SIG-M5 treated with dmso at 0.1 percent for 504 hours (cell line): ENCODE measurements around the gene NFASC.

ENCODE experiments used
- DNase-seq: peaks from one replicate; lab custom pipeline; 2025; ENCODE audit not compliant: unreplicated experiment; lab: John Stamatoyannopoulos, UW

Gene NFASC

DNA sequence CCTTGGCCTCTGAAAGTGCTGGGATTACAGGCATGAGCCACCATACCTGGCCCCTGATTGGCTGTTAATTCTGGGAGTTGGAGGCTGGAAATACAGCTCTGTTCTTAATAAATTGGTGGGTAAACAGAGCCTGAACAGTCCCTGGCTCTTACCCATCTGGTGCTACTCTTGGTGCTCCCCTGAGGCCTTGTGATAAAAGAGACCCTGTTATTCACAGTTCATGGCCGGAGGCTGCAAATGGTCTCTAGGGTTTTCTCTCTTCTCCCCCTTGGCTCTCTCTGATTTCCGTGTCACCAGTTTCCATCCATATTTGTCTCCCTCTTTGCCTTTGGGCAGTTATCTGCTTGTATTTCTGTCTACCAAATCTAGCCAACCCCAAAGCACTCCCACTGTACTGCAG is 17.2 kb downstream of the NFASC start:
- DNase-seq: no peak

DNA sequence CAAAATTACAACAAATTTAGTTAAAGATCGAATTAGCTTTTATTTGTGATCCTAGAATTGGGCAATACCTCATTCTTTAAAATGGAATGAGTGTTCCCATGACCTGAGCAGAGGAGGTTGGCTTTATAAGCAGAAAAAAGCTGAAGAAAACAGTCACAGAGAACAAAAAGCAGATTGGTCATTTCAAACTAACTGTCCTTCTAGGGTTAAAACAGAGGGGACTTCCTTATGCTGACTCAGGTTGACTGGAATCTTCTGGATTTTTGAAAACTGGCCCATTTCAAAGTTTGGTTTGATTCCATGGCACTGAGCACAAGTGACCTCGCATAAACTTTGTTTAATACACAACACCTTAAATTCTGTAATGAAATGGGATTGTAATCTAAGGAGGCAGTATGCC is 17.6 kb downstream of the NFASC start:
- no peak for DNase-seq

DNA sequence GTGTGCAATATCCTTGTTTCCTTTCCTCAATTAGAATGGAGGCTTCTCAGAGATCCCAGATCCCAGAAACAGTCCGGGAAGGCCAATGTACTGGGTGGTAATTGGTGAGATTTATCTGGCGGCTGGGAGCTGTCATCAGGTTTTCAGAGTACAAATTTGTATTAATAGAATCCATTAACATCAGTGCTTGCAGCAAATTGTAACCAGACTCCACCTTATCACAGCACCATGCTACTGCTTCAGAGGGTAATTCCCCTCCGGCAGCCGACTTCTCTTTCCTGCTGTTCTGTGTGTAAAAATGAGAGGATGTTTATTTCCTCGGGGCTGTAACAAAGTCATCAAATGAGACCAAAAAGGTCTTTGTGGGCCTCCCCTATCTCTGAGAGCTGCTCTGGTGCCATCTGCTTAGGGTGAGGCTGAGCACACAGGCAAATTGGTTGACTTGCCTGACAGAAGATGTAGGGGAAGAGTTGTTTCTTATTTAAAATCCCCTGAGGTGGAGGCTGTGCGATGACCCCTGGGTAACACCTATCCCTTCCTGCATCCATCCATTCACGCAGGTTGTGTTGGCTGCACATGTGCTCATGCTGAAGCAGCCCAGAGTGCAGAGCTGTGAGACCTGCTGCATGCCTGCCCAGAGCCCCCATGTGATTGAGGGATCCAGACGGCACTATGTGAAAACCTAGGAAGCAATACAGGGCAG is 19.2 kb downstream of the NFASC start:
- no peak for DNase-seq

DNA sequence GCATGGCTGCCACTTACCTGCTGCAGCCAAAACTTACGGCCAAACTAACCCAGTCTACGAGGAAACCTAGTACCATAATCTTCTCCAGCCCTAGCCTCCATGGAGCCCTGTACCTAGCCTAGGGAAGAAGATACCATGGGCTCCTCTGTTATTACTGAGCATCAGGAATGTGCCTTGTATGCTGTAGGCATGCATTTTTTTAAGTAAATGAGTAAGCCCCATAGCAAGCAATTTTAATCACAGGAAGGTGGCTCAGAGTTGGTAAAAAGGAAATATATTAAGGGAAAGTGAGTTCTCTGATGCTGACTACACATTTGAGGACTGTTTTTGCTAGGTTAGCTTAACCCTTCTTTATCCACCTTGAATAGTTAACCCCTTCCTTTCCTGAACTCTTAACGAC is 21.2 kb downstream of the NFASC start:
- DNase-seq: no peak

DNA sequence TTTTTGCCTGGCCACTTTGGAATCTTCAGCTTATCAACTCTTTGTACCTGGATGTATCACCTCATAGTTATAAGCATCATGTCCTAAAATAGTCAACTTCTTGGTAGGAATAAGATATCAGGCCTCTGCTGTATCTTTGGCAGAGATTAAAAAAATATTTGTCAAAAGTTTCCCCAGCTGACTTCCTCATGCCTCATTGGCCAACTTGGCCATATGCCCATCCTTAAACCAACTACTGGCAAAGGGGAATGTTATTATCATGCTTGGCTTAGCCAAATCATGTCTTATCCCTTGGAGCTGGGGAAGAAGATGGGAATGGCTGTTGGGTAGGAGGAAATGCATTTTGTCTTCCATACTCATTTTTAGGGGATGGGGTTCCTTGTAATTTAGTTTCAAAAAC is 23.4 kb downstream of the NFASC start:
- DNase-seq: no peak

GRCh38 chr1:204894606-204895005 is 23.9 kb downstream of the NFASC start:
- no peak for DNase-seq

DNA sequence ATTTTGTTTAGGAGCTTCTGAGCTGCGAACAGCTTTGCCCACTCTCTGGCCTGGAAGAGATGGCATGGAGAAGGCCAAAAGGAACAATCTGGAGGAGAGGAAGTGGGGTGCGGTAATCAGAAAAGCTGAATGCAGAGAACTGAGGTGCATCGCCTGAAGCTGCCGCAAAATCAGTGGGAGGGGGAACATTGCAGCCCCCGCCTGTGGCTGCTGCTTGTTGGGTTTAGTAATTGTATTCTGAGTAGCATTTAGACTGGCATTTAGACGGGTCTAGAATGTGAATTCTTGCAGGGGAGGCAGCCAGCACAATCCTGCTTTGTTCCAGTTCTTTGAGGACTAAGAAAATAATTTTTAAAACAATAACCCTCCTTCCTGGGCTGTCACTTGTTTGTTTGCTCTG is 25.4 kb downstream of the NFASC start:
- no peak for DNase-seq

DNA sequence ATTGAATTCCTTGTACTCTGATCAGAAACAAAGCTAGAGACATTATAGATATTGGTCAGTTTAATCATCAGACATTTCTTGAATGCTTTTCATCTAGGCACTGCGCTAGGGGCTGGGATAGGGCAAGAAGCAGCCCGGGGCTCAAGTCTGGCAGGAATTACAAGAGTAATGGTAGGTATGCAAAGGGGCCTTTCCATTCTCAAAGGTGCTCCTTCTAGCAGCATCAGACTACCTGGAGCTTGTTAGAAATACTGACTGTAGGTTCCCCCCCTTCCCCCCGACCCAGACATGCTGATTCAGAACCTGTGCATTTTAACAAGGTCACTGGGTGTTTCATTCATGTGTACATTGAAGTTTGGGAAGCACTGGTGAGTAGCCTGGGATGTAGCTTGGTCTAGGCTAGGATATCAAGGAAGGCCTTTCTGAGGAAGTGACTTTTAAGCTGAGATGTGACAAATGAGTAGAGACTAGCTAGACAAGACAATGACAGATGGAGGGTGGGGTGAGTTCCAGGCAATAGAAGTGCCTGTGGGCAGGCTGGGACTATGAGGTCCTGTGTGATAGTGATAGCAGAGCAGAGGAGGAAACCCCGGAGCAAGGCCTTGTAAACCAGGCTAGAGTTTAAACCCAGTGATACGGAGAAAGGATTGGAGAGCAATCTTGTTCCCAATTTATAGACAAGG is 26.3 kb downstream of the NFASC start:
- no peak for DNase-seq

DNA sequence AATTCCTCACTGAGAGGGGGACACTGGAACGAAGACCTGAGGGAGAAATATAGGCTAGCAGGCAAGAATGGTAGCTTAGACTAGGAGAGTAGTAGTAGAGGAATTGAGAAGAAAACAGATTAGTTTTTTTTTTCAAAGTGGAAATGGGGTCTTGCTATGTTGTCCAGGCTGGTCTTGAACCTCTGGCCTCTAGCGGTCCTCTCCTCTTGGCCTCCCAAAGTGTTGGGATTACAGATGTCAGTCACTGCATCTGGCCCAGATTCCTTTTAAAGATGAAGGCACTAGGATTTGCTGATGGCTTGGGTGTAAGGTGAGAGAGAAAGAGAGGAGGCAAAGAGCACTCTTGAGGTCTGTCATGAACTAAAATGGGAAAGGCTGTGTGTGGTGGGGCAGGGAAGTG is 30.1 kb downstream of the NFASC start:
- DNase-seq: no peak

- no peak for DNase-seq
Observed at GRCh38 chr1:204902671-204903070, 32.0 kb downstream of the NFASC start.

DNA sequence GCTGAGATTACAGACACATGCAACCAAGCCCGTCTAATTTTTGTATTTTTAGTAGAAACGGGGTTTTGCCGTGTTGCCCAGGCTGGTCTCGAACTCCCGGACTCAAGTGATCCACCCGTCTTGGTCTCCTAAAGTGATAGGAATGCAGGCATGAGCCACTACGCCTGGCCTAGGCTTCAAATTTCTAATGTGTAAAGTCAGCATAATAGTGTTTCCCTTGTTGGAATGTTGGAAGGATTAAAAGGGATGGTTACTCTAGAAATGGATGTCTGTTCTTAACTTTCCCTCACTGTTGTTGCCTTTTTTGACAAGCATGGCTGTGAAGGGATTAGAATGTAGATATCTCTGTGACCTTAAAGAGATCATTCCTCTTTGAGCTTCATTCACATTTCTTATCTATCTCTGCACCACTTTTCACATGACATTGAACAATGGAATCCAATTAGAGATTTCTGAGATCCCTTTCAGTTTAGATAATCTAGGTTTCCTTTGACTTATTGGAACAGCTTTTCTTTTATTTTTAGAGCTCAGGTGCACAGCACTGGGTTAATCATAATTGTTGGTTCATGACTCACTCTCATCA is 33.7 kb downstream of the NFASC start:
- no peak for DNase-seq

DNA sequence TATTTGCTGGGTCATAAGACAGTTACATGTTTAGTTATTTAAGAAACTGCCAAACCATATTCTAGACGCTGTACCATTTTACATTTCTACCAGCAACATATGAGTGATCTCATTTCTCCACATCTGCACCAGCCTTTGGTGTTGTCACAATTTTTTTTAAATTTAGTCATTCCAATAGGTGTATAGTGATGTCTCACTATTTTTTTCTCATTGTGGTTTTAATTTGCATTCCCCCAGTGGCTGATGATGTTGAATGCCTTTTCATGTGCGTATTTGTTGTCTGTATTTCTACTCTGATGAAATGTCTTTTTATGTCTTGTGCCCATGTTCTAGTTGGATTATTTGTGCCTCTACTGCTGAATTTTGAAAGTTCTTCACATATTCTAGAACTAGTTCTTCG is 38.4 kb downstream of the NFASC start:
- no peak for DNase-seq

DNA sequence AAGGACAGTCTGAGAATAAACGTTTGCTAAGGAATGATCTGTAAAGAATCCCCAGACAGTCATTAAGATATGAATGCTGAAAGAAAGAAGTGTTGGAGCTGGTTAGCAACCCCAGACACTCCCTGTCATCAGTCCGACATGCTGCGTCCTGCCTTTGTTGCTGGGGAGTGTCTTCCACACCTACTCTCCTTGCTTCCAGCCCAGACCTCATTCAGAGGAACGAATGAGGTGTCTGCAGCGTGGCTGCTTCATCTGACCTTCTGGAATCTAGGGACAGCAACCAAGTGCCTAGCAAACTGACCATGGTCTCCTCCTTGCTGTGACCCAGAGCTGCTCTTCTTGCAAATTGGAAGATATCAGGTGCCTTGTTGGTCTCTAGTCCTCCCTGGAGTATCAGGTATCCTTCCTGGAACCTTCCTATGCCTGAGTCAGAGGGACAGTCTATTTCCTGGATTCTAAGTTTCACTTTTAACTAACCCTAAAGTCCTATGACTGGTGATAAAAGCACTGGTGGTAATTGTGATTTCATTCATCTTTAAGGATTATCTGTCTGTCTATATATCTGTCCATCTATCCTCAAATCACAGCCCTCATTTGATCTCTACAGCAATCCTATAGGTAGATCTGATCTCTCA is 45.3 kb downstream of the NFASC start:
- DNase-seq: no peak

DNA sequence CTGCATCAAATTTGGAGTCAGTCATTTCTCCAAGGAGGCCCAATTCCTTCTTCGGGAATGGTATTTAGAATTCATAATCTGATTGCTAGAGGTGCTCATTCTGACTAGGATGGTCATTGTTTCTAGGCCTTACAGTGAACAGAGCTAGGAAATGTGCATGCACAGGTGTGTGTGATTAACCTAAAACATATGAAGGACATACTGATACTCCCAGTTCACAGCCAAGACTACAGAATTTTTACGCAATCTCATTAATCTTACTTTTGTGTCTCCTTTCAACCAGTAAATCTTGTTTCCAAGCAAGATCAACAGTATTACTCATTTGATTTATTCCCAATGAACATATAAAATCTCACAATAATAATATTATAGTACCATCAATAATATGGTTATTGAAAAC is 47.1 kb downstream of the NFASC start:
- DNase-seq: no peak

DNA sequence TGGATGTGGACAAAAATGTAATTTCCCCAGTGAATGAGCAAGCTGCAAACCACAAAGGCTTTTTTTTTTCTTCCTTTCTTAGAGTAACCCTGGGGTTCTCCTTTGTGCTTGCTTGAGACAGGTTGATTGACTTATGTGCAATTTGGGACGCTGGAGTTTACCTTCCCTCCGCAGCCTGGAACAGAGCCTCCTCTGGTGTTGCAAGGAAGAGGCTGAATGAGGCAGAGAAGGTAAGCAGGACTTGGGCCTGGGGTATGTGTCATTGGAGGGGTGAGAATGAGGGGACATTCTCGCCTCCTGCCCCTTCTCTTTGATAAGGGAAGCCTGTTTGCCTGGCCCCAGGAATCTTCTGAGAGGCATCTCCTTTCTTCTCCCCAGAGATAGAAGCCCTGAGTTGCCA is 49.8 kb downstream of the NFASC start:
- no peak for DNase-seq

GRCh38 chr1:204920967-204921366 is 50.3 kb downstream of the NFASC start:
- no peak for DNase-seq

GRCh38 chr1:204921855-204922516 is 51.3 kb downstream of the NFASC start:
- no peak for DNase-seq

GRCh38 chr1:204923201-204923600 is 52.5 kb downstream of the NFASC start:
- DNase-seq: no peak

DNA sequence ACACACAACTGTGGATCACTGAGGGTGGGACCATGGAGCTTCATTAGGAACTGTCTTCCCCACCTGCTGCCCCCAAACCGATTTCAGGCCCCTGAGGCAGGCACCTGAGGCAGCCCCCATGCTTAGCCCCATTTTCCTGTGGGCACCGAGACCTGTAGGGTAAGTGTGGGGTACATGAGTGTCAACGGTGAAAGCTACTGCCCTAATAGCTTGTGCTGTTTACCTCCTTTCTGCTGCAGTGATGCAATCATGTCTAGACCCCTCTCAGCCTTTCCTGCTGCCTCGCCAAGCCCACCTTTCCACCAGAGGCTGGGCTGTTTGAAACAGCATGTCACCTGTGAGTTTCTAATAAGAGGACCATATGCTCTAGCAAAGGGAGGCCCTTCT is 53.0 kb downstream of the NFASC start:
- no peak for DNase-seq

DNA sequence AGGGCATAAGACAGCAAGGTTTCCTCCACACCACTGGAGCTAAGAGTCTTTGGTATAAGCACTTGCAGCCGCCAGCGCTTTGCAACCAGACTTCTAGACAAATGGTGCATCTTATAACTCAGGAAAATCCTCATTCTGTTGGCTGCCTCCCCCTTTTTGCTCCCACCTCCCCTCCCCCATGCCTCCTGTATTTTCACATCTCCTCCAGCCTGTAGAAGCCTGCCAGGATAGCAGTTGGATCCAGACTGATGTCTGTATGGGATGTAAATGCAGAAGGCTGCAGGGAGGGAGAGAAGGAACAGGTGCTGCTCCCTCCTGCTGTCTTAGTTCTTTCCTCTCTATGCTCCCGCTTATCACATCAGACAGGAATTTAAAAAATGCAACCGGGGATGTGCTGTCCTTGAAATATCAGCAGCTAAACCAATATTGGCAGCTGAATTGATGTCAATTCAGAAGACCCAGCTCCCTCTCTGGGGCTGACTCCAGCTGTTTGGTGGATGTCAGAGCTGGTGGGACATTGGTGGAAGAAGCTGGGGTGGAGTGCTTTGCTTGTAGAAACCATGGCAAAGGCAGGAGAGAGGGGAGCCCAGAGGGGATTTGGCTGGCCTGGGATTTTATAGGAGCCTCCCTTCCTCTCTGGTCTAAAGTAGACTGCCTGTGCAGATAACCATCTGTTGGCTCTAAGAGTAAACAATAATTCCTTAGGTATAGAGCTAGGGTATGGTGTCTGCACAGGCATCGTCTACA is 53.5 kb downstream of the NFASC start:
- DNase-seq: no peak

- DNase-seq: no peak
Observed at GRCh38 chr1:204925701-204926100, 55.0 kb downstream of the NFASC start.
